Fibroblast of skin of left quadriceps (primary cell): ENCODE results near the gene ZEB2.
A peak's percentile ranks its signal among the peaks of the same experiment; 100 is the strongest.

ENCODE experiments used
- DNase-seq, 2 experiments: peaks; one replicate each; pipeline ENCODE4 v3.0.0-alpha.2; 2013; ENCODE audit warnings: low read depth in 2 of 2

Gene ZEB2

DNA sequence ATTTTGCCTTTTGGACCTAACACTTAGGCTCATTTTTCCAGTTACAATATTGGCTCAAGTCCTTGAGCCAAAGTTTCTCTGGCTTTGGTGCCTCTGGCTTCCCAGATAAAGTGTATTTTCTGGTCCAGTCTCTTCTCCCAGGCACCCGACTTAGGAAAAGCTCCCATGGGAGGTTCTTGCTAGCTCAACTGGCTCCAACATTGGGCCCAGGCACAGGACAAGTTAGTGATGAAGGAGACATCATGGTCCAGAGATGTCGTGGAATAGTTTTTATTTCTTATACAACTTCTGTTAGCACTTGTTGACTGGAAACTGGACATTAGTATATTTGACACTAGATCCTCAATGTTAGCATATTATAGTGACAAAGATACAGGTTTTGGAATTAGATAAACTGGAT lies 8.2 kb upstream of the ZEB2 start:
- DNase-seq, result no peak

DNA sequence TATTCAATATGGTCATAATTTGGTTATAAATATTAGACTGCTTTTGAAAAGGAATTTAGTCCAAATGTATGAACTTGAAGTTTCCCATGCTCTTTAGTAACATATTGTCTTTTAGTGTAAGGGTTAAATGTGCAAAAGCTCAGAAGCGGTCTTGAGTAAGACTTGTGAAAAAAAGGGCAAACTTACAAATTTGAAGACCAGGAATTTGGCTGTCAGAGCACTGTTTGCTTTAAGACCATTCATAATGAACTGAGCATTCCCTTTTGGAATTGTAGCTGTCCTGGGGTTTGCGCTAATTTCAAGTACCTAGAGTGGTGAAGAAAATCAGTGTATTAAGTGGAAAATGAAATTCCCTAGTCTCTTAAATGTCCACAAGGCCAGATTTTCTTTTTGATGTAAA lies 6.9 kb upstream of the ZEB2 start:
- DNase-seq, result no peak

DNA sequence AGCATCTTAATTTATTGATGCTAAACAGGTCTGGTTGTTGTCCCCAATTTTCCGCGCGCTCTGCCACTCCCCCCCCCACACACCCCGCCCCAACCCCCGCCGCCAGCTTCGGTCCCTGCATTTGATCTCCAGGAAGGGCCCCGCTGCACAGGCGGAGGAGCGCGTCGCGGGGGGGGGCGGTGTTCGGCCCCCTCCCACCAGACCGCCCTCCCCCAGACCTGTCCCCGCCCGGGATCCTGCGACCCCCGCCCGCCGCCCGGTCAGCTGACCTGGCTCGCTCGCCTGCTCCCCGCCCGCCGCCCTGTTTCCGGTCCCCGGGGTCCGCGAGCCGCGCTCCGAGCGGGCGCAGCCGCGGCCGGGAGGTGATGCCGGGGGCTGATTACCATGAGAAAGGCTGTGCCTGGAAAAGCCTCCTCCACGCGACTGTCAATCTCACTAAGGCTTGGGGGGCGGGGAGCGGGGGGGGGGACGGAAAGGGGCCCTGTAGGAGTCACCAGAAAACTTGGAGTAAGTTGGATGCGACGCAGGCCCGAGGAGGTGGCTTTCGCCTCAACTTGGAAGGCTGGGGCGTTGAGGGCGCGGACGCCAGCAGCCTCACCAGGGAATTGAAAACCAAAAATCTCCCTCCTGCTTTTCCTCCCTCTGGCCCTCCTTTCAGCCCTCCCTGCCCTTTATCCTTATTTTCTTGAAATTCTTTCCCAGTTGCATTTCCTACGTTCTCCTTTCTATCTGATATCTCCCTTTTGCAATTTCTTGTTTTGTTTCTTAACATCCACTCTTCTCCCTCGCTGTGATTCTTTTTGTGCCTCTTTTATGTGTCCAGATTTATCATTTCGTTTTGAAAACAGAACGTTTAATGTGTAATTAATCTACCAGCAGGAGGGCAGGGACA lies 4.4 kb upstream of the ZEB2 start:
- no peak for DNase-seq

DNA sequence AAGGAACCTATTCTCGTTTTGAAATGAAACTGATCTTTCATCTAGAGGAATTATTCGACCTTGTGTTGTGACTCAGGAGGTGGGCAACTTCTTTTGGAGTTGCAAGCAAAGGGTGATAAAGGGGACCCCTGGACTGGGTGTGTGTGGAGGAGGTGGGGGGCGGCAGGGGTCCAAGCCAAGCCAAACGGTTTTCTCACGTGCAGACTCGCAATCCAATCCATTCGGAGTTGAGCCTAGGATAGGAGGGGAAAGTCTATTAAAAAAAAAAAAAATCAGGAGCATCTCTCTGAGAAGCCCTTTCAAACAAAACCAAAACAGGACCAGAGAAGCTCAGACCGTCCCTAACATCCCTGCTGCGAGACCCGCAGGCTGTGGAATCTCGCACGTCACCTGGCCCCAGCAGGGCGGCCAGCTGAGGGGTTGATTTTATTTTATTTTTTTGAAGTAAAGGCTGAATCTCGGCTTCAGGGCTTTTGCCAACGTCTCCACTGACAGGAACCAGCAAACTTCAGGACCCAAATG lies 3.7 kb upstream of the ZEB2 start:
- DNase-seq, result no peak

DNA sequence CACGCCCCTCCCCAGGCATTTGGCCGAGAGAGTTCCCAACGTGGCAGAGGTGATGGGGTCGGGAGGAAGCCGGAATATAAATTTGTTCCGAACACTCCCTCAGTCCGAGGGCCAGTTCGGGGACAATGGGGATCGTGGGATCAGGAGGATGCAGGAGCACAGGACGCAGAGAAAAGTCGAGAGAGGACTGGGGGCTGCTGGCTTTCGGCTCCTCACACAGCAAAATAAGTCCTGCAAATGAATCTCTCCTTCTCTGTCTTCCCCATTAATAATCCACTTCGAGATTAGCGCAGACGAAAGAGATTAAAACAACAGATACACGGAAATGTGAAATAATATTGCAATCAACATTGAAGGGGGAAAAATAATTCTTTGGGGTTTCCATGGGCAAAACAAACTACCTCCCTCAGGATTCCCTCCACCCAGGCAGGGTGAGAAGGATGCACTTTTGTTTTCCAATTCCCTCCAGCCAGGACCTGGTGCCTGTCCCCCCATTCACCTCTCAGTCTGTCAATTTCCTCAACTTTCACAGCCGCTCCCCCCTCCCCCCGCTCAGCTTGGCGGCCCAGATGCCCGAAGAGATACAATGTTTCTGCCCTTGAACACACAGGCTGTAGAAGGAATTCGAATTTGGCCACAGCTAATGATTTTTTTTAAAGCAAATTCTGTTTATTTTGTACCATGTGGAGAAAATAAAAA lies 3.1 kb upstream of the ZEB2 start:
- no peak for DNase-seq

DNA sequence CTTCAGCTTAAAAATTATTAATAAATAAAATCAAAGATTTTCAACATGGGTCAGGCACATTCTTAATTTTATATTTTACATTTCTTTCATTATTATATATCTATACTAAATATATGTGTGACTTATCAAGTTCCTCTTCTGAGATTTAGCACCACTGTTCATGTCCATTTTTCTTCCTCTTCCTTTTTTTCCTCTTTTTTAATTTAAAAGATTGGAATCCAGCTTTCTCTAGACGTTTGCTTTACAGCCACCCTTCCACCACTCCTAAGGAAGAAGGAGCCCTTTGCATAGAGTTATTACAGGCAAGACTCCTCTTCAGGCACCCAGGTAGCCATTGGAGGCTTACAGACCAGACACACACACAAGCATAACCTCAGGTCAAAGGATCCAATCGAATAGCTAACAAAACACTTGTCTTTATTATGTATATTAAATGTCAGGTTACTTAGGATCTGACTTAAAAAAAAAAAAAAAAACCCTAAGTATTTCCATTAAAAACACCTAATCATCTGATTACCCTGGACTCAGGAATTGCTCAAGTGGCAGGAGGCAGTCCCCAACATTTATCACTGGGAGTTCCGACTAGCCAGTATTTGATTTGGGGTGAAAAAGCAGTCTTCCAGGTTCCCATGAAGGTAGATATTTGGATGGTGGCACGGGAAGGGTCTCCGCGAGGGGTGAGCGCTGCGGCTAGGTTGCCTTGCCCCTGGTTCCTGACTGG lies 2.4 kb upstream of the ZEB2 start:
- DNase-seq, result no peak

DNA sequence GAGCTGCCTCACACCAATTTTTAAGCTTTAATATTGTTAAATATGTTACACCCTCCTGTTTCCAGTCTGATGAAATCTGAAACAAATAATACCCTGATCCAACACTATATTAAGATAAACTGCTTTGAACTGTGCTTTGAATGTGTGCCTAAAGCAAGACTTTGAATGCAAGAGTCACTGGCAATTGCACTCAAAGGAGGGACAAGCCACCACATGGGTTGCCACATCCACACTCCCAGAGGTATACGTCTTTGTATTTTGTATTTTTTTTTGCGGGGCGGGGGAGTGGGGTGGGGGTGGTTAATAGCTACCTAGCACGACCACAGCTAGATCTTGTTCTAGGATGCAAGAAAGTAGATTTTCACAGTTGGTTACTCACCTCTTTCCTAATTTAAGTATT lies 1.8 kb upstream of the ZEB2 start:
- no peak for DNase-seq

DNA sequence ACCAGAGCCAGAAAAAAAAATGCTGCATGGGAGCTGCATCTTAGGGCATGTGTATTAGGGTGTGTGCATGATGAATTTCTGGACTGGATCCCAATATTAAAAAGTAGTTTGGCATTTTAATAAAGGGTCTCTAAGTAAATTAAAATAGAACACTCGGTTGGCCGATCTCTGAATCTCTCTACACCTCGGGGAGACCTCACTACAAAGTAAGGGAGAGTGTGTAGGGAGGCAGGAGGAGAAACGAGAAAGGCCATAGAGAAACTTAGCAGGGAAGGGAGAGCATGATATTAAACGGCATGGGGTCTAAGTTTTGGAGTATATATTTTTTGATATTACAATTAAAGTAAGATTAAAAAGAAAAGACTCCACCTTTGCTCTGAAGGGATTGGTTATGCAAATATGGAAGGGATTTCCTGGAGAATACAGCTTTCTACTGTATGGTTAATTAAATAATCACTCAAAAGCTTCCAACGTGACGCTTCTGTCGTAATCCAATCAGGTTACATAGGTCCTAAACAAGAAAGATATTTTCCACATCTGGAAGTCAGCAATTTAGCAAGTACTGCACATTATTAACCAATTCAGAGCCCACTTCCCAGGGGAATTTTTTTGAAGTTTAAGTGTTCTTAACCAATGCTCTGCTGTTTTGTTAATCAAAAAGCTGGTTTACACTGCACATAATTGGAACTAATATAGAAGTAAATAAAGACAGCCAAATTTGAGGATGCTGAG lies 1.0 kb upstream of the ZEB2 start:
- peak; percentile 78 to 82 for DNase-seq

DNA sequence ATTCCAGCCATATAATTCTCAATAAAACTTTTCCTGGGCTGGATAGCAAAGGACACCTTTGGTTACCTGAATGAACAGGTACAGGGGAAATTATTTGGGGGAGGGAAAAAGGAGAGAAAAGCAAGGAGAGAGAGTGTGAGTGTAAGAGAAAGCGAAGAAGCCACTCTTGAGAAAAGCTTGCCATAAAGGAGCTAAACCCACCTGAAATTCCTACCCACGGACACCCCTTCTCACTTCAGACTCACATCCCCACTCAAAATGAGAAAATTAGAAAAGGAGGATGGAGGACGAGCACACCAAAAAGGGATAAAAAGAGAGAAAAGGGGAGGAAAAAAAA lies 354 bp downstream of the ZEB2 start:
- no peak for DNase-seq

DNA sequence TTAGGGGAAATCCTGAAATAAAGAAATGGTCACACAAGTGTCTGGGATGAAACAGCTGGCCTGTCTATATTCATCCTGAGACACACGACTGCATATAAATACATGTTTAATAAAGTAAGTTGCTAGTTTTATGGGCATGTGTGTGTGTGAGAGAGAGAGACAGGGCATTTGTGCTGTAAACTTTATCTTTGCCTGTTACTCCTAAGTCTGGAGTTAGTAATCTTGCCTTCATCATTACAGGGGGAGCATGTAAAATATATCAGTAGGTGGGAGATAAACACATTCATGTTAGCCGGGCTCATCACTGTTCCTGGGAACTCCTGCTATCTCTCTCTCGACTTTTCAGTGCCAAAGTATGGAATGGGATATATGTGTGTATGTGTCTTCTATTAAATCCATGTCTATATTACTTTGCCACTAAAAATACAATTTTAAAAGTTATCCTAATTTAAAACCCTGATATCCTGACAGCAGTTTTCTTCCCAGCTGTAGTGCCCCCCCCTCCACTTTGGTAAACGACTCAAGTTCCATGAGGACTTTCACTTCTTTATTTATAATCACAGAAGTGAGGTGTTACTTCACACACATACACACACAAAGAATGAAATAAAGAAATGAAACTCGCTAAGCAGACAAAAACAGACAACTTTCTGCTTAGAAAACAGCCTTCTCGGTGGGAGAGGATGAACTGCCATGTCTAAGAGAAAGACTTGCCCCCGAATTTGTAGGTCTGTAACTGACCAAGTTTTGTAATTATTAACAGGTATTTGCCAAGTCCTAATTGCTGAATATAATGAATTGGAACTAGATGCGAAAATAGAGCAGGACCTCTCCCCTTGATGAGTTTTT lies 947 bp downstream of the ZEB2 start:
- DNase-seq, result no peak

DNA sequence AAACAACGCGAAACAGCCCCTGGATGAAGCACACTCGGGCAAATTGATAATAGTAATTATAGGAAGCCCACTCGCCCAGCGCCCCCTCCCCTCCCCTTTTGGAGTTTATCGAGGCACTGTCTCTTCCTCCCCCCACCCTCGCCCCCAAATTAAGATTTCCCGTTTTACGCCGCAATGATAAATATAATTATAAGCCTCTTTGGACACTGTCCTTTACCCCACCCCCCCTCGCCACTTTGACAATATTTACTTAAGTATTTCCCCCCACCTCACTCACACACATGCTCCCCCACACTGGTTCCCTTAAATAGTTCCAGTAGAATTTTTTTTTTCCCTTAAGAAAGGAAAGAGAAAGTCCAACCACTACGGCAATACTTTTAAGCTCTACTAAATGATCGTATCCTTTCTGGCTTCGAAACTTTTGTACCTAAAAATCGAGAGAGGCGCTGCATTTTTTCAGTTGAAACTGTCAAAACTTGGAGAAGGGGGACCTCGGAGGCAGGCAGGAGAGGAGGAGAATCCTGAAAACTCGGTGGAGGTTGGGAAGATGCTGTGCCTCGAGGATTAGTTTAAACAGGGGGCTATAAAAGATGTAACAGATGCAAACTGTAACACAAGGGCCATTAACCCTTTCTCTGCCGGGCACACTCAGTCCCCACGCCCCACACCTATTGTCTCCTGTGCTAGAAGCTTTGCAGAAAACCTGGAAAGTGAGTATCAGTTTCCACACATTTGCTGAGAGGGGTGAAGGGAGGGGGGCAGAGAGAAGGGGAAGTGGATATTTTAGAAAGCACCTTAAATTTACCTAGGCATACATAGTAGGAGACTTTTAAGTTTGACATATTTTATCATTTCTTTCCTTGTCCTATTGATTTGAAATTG lies 1.8 kb downstream of the ZEB2 start:
- DNase-seq, result no peak

DNA sequence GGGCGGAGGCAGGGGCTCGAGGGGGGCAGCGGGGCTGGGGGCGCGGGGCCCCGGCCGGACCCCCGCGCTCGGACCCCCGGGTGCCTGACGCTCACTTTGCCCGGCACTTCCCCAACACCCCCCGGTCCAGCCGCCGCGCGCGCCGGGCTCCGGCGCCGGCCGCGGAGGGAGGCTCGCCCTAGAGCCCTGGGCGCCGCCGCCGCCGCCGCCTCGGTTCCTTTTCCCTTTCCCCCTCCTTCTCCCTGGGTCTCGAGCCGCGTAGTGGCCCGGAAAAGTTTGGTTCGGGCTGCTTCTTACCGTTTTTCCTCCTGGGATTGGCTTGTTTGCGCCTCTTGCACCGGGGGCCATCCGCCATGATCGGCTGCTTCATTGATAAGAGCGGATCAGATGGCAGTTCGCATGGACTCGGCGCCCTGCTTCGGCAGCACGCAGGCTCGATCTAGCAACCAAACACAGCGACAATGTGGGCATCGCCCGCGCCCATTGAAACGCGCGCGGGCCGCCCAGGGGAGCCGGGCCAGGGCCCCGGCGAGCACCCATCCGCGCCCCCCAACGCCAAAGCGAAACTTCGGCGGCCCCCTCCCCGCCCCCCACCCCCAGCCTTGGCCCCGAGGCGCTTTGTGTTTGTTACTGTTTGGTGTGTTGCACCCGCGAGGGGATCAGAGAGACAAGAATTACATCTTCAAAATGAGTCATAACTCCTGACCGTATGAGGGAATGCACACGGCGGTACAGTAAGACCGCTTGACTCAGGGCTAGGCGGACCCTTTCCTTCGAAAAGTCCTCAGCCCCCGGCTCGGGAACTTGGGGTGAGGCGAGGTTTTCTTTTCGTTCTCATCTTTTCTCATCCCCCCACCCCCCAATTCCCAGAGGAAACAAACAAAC lies 2.7 kb downstream of the ZEB2 start:
- DNase-seq, result peak; percentile 88 to 89

DNA sequence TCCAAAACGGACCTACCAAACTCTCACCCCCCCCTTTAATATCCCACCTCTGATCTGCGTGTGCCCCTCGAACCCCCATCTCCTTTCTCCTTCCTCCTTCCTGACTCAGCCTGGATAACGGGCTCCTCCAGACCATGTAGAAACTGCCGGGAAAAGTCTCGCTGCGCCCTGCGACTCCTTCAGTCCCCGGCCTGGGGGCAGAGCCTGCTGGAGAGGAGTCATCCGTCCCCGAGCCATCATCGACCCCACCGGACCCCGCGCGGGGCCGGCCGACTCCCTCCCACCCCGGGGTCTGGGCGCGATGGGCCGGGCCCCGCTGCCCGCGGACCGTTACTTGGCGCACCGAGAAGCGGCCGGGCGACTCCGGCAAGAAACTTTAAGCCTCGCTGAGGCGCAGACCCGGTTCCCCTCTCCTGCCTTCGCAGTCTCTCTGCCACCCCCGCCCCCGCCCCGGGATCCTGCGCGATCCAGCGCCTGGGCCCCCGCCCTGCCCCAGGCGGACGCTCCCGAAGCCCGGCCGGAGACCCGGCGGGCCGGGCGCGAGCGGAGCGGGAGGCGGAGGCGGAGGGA lies 3.4 kb downstream of the ZEB2 start:
- DNase-seq, result no peak

DNA sequence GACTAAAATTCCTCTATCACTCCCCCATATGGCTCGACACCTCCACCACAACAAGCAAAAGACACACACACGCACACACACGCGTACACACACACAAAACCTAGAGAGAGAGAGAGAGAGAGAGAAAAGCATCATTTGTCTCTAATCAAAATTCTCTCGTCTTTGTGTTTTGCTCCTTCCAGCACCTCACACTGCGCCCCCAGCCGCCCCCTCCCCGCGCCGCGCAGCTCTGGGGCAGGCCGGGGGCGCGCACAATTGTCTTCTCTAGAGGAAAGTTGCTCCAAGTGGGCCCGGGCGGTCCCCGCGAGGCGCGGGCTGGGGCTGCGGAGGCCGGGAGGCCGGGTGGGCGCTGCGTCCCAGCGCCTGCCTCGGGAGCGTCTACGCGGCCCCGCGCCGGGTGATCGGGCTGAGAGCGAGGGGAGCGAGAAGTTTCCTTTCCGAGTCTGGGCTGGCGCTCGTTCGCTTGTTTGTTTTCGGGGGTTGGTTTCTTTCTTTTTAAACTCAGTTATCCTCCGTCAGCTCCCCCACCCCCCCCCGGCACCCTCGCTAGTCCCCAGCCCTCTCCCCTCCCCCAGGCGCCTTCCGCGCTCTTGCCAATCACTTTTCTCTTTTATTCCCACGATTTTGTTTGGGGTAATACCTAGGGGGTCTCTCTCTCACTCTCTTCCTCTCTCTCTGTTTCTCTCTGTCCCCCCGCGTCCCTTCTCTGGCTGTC lies 4.1 kb downstream of the ZEB2 start:
- no peak for DNase-seq

DNA sequence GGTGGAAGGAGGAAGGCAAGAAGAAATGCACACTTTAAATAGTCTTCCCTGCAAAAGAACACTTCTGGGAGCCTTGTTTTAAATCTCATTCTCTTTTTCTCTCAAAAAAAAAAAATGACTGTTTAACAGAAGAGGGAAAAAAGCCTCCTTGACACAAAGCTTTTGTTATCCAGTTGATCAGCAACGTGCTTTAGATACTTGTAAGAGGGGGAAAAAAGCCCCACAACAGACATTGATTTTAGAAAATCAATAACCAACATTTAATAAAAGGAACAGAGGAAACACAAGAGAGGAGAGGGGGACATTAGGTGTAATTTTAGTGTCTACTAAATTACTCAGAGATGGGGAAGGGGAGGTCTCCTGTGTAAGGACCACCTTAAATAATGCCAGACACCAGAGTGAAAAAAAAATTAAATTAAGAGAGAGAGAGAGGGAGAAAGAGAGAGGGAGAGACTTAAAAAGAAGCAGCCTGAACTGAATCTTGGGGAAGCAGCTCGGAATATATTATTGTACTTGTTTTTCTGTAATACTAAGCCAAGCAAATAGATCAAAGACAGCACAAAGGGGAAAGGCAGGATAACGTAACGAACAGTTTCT lies 4.7 kb downstream of the ZEB2 start:
- DNase-seq, result no peak

DNA sequence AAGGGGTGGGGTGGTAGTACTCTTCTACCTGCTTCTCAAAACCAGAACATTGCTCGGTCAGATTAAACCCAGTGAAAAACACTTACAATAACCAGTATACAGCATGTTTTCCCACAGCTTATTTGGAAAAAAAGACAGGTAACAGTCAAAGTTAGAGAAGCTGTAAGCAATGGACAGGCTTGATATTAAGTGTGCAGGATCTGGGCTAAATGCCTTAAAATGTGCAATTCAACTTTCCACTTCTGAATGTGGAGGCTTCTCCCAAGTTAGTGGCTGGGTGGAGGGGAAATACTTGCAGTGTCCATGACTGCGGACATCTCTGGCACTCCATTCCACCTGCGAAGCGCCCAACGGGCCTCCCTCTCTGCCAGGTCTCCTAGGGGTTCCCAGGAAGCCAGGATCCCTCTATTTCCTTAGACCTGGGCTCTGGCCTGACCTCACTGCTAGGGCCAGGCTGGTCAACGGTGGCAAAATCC lies 5.3 kb downstream of the ZEB2 start:
- DNase-seq, result no peak

DNA sequence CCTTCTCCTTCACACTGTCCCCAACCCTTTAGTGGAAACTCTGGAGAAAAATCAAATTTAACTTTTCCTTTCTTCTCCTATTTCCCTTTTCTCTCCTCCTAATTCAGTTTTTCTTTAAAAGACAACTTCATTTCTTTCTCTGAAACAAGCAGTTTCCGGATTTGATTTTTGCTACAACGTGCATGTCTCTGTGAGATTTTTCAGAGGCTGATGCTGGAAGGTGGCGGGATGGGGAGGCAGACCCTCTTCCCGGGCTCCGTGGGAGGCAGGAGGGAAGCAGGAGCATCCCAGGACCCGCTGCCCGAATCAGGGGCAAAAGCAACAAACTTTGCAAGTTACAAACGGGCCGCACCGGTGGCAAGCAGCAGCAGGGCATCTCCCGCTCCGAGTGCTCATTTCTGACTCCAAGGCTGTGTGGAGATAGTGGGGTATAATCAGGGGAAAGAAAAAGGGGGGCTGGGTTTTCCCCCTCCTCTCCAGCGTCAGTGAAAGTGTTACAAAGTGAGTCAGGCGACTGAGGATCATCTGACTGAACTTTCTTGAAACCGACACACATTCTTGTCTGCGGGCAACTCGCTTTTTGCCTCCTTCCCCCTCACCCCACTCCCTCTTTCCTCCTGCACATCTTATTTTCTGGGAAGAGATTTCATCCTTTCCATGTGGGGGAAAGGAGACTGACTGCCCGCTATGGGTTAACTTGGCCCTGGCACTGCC lies 6.4 kb downstream of the ZEB2 start:
- peak; percentile 73 to 74 for DNase-seq
